ENCODE measurements around the gene RBM25.
A peak's percentile ranks its signal among the peaks of the same experiment; 100 is the strongest.
"Not testable (repeated sequence)": the region's sequence is repeated elsewhere in the genome, so short reads cannot be mapped to it uniquely, and the experiment has no call there.

The RBM25 gene

DNA sequence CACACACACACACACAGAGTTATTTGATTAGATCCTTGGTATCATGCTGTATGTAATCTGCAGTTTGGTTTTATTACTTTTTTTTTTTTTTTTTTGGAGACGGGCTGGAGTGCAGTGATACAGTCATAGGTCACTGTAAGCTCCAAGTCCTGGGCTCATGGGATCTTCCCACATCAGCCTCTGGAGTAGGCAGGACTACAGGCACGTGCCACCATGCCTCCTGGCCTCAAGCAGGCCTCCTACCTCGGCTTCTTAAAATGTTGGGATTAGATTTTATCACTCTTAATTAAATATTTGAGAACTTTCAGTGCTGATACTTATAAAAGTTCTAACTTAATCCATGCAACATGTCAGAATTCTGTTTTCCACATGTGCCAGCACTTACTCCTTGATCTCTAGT is 46.7 kb downstream of the RBM25 start:
- DNase-seq = no peak

DNA sequence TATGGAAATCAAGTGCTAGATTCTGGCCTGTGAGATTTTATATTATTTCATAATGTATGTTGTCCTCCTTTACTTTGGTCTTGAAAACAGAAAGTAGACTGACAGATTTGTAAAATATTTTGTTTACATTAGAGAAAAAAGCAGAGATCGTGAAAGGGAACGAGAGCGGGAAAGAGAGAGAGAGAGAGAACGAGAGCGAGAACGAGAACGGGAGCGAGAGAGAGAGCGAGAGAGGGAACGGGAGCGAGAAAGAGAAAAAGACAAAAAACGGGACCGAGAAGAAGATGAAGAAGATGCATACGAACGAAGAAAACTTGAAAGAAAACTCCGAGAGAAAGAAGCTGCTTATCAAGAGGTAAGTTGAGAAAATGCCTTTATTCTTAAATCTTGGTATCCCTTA is 47.4 kb downstream of the RBM25 start:
- no peak for DNase-seq

DNA sequence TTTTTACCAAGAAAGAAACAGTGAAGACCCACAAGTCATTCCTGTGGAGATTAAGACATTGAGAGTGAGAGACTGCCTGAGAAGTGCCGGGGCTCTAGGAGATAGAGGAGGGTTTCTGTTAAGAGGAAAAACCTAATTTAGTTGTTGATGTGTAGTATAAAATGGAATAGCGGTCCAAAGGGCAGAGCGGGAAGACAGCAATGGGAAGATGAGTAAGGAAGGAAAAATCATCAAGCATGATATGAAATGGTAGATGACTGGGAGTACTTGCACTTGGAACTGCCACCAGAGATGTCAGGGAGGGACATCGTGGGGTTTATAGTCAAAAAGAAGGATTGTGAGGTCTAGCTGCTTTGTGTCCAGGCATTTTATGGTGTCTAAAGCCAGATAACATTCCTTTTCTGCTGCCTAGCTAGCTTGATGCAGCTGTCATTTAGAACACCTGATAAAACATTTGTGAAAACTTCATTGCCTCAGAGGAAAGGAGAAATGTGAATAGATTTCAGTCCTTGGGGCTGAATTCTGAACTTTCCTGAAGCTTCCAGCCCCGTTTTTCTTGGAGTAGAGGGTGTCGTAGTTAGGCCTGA is 57.8 kb downstream of the RBM25 start:
- DNase-seq = no peak

DNA sequence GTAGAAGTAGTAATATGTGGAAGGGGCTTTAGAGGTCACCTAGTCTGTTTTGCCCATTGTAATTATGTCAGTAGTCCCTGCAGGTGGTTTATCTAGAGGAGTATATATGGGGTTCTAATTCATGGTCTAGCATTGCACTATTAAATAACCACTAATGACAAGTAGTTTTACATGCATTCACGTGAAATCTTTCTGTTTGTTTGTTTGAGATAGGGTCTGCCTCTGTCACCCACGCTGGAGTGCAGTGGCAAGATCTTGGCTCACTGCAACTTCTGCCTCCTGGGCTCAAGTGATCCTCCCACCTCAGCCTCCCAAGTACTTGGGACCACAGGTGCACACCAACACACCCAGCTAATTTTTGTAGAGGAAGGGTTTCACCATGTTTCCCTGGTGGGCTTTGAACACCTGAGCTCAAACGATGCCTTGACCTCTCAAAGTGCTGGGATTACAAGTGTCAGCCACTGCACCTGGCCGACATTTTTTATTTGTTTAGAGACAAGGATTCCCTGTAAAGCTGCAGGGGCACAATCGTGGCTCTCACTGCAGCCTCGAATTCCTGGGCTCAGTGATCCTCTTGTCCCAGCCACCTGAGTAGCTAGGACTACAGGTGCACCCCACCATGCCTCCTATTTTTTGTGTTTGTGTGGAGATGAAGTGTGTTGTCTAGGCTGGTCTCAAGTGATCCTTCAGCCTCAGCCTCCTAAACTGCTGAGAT is 66.0 kb downstream of the RBM25 start:
- no peak for DNase-seq

DNA sequence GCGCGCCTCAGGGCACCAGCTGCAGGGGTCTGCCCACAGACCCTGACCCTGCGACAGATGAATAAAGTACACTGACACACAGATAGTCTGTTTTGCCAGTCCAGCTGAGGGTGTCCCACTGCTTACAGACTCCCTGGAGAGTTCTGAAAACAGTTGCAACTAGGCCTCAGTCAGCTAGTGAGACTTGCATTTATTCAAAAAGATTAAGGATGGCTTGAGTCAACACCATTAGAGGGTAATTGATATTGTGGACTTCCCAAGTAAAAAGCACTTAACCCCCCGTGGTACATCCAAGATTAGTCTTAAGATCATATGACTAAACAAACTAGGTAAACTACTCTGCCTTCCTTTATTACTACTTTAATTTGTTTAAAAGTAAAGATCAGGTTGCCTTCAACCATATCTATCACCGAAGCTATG is 66.8 kb downstream of the RBM25 start:
- no peak for DNase-seq

DNA sequence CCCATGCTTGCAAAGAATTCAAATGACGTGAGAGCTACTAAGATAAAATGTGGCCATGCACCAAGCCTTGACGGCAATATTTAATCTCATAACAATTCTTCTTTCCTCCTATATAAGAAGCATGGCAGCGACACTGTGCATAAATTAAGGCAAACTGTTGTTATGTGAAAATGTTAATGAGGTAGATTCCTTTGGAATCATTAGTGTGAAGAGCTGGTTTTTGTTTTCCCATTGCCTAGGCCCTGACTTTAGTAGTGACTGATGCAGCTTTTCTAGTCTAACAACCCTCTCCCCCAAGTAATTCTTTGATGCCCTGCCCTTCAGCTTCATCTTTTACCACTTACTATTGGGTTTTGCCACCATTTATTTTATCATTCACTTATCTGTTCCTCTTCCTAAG is 67.4 kb downstream of the RBM25 start:
- no peak for DNase-seq

DNA sequence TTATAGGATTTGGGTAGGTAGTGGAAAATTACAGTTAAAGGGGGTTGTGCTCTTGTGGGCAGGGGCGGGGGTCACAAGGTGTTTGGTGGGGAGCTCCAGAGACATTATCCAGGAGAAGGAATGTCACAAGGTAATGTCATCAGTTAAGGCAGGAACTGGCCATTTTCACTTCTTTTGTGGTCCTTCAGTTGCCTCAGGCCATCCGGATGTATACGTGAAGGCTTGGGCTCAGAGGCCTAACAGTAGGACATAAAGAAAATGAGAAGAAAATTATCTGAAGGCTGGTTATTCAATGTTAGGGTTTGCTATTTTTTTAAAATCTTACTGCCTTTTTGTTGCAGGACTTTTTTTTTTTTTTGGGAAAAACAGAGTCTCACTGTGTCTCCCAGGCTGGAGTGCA is 75.5 kb downstream of the RBM25 start:
- no peak for DNase-seq

DNA sequence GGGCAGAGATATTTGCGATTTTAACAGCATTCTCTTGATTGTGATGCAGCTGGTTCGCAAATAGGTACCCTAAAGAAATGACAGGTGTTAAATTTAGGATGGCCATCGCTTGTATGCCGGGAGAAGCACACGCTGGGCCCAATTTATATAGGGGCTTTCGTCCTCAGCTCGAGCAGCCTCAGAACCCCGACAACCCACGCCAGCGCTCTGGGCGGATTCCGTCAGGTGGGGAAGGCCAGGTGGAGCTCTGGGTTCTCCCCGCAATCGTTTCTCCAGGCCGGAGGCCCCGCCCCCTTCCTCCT is 77.7 kb downstream of the RBM25 start:
- DNase-seq = no peak

DNA sequence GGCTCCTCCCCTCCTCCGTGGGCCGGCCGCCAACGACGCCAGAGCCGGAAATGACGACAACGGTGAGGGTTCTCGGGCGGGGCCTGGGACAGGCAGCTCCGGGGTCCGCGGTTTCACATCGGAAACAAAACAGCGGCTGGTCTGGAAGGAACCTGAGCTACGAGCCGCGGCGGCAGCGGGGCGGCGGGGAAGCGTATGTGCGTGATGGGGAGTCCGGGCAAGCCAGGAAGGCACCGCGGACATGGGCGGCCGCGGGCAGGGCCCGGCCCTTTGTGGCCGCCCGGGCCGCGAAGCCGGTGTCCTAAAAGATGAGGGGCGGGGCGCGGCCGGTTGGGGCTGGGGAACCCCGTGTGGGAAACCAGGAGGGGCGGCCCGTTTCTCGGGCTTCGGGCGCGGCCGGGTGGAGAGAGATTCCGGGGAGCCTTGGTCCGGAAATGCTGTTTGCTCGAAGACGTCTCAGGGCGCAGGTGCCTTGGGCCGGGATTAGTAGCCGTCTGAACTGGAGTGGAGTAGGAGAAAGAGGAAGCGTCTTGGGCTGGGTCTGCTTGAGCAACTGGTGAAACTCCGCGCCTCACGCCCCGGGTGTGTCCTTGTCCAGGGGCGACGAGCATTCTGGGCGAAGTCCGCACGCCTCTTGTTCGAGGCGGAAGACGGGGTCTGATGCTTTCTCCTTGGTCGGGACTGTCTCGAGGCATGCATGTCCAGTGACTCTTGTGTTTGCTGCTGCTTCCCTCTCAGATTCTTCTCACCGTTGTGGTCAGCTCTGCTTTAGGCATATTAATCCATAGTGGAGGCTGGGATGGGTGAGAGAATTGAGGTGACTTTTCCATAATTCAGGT is 78.3 kb downstream of the RBM25 start, which contains the start of gene PSEN1:
TSS of gene PSEN1 (plus strand) at position 121 of the 839 bp plus-strand sequence. CDS start 11,513 bp downstream, outside the sequence.
- DNase-seq = peak; percentile 92

DNA sequence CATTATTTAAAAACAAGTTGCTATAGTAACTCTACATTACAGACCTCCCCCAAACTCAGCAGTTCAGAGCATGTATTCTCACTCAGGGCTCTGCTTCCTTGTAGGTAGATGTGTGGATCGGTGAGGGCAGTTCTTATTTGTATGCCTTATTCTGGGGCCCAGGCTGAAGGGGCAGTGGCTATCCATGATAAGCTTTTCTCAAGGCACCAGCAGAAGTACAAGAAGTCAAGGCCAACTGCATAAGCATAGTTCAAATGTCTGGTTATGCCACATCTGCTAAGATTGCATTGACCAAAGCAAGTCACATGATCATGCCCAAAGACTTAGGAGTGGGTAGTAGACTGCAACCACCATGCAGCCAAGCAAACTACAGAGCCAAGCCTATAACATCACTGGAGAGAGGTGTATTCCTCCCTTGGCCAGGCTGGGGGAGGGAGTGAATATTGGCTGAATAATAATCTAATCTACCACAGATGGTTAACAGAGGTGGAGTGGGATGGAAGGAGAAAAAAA is 82.5 kb downstream of the RBM25 start:
- DNase-seq = peak; percentile 15

DNA sequence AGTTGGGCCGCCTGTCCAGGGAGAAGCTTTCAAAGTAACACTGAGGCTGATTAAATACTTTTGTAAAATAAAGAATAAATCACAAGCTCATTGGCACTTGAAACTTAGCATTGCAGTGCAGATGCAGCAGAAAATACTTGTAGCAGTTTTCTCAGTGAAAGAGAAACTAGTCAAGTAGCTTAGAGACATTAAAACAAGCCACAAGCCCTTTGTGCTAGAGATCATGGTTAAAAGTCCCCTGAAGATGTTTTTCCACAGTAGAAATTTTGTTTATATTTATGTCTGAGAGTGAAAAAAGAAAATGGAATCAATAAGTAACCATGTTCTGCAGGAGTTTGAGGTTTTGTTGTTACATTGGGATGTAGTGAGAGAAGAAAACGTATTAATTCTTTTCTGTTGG is 83.9 kb downstream of the RBM25 start:
- DNase-seq = no peak

DNA sequence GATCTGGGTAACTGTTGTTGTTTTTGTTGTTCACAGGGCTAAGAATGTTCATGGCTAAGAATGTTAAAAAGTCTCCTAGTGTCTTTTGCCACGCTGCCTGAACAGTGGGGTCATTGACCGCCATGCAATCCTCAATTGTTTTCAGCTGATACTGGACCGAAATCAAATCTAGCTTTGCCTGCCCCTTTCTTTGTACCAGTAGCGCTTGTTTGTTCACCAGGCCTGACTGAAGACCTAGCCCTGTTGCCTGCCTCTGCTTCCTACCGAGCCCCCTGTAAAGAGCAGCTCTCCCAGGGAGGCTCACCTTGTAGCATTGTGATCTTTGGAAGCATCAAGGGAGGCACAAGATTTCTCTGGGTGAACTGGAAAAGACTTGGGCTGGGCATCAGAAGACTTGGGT is 84.7 kb downstream of the RBM25 start:
- DNase-seq = no peak

DNA sequence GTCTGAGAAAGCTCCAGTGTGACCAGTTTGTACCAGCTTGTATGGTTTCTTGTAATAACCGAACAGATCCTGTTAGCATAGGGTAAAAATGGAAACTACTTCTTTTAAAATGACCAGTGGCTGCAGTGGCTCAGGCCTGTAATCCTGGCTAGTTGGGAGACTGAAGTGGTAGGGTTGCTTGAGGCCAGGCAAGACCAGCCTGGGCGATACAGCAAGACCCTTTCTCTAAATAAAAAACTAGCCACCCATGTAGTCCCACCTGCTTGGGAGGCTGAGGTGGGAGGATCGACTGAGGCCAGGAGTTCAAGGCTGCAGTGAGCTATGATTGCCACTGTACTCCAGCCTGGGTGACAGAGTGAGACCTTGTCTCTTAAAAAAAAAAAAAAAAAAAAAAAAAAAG is 85.3 kb downstream of the RBM25 start:
- no peak for DNase-seq

DNA sequence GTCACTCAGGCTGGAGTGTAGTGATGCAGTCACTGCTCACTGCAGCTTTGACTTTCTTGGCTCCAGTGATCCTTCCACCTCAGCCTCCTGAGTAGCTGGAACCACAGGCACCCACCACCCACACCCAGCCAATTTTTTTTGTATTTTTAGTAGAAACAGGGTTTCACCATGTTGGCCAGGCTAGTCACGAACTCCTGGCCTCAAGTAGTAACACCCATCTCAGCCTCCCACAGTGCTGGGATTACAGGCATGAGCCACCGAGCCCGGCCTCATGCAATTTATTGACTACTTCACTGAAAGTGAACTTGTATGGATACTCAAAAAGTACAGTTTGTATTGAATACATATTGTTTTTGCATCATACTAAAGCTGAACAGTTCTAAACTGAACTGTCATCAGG is 87.0 kb downstream of the RBM25 start:
- DNase-seq = no peak

DNA sequence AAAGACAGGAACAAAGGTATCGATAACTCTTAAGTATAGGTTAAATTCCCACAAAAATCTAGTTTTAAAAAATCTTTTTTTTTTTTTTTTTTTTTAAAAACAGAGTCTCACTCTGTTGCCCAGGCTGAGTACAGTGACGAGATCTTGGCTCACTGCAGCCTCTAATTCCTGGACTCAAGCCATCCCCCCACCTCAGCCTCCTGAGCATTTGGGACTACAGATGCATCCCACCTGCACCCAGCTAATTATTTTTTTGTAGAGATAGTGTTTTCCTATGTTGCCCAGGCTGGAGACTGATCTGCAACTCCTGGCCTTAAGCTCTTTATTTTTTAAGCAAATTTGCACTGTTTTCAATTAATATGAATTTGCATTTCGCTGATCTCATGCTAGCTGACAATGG is 87.8 kb downstream of the RBM25 start:
- DNase-seq = no peak

DNA sequence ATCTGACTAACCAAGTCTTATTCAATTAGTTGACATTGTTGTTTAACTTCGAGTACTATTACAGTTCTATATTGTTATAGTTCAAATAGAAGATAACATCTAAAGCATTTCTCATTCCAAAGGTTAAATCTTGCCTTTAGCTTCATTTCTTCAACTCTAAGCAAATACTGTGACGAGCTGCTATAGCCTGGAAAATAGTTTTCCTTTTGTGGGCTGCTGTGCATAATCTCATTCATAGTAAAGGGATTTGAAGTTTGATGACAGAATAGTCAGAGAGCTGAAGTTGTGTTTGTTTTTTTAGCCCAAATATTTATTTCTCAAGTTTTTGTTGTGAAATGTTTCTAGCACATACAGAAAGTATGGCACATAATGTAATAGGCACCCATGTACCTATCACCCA is 91.4 kb downstream of the RBM25 start:
- no peak for DNase-seq

DNA sequence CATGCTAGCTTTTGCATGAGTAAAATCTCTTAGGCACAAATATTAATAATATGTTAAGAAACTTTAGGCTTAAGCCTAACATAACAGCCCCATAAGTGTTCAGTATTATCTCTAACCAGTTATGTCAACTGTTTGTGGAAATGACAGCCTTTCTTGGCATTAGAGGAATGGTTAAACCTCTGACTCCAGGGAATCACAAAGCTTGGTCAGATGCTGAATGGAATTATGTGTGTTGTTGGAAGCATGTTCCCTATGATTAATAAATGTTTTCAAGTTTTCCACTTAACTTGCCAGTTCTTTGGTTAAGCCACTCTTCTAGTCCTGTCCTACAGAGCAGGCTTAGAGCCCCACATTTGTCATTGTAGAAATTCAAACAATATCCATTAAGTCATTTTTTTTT is 94.9 kb downstream of the RBM25 start:
- no peak for DNase-seq

DNA sequence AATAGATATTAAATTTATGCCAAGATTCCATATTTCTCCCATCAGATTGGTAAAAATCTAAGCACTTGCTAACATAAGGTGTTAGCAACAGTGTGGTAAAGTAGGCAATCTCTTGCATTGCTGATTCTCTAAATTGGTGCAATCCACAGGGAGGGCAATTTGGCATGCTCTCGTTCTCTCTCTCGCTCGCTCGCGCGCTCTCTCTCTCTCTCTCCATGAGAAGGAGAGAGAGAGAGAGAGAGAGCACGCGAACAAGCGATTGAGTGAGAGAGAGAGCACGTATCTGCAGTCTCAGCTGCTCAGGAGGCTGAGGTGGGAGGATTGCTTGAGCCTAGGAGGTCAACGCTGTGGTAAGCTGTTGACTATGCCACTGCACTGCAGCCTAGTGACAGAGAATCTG is 103.9 kb downstream of the RBM25 start:
- no peak for DNase-seq

DNA sequence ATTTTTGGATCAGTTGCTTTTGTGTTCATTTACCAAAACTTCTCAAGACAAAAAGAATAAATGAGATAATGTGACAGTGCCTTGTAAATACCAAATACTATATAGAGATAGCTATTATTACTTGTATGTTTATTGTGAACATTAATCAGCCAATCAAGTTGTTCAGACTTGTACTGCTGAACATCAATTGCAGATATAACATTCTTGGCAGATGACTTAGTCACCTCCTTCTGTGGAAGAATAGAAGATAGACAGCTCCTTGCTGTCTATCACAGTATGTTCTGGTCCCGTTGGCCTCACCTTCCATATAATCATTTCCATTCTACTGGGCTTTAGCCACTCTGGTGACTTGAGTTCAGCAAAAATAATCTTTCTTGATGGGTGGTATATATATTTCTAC is 108.1 kb downstream of the RBM25 start:
- no peak for DNase-seq

DNA sequence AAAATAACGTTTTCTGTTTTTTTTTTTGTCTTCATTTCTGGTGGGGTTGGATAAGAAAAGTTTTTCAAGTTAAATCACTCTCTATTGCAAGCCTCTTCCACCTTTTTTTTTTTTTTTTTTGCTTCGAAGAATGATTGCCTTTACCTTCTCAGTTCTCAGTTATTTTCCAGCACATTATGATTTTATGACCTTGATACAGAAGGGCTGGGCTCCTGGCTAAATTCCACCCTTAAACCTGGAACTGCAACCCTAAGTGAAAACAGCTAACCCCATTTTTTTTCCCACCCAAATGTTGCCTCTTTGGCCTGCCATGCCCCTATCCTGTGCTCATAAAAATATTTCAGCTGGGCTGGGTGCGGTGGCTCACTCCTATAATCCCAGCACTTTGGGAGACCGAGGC is 109.4 kb downstream of the RBM25 start:
- no peak for DNase-seq

DNA sequence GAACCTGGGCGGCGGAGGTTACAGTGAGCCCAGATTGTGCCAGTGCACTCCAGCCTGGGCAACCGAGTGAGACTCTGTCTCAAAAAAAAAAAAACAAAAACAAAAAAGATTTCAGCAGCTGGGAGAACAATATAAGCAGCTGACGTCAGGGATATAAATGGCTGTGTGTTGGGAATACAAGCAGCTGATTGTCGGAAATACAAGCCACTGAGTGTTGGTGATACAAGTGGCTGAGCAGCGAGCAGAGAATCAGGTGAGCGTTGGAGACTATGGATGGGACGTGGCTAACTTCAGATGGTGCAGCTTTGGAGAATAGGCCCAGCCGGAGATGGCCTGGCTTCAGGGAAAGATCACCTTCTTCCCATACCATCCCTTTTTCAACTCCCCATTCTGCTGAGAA is 109.9 kb downstream of the RBM25 start:
- DNase-seq = no peak

DNA sequence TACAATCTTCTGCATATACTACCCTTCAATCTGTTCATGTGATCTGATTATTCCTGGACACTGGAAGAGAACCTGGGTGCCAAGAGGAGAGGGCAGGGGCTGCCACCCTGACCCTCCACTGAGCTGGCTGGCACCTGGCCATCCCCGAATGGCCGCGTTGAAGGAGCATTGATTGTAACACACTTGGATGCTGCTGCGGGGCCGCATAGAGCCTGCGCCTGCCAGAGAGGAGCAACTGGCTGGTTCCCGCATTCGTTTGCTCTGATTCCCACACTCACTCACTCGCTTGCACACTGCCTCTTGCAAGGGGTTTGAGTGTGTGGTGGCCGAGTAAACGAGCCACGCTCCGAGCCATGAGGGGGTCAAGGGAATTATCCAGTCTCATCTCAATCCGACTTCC is 110.4 kb downstream of the RBM25 start:
- DNase-seq = no peak

DNA sequence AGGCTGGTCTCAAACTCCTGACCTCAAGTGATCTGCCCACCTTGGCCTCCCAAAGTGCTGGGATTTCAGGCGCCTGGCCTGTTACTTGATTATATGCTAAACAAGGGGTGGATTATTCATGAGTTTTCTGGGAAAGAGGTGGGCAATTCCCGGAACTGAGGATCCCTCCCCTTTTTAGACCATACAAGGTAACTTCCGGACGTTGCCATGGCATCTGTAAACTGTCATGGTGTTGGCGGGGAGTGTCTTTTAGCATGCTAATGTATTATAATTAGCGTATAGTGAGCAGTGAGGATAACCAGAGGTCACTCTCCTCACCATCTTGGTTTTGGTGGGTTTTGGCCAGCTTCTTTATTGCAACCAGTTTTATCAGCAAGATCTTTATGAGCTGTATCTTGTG is 111.5 kb downstream of the RBM25 start:
- not testable (repeated sequence) for DNase-seq

DNA sequence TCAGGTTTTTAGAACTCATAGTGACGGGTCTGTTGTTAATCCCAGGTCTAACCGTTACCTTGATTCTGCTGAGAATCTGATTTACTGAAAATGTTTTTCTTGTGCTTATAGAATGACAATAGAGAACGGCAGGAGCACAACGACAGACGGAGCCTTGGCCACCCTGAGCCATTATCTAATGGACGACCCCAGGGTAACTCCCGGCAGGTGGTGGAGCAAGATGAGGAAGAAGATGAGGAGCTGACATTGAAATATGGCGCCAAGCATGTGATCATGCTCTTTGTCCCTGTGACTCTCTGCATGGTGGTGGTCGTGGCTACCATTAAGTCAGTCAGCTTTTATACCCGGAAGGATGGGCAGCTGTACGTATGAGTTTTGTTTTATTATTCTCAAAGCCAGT is 112.4 kb downstream of the RBM25 start:
- DNase-seq = no peak
